H1 (cell line): ENCODE measurements around the gene RGS14. TPM values are rescaled to one million over a fixed set of nuclear protein-coding genes. Genes with fewer than 3 reads are reported as not detected.

Experiments
- CTCF ChIA-PET: fragments of 300-600 bp; sonication (Branson Sonifier 250); formaldehyde crosslinking; loops from one replicate; lab custom pipeline; 2021; ENCODE audit not compliant: partially characterized antibody; lab: Charles Lee
- POLR2A ChIA-PET: fragments of 300-600 bp; sonication (Branson Sonifier 250); formaldehyde crosslinking; loops from one replicate; lab custom pipeline; 2021; ENCODE audit warnings: inconsistent platforms; ENCODE audit not compliant: partially characterized antibody; lab: Charles Lee
- DNase-seq, 2 experiments: peaks; one replicate each; pipeline versions ENCODE4 v3.0.0 to v3.0.0-alpha.2; 2010 to 2022; ENCODE audit warnings: low spot score in 2 of 2, low read depth in 1 of 2, mixed read lengths in 1 of 2
- FAIRE-seq: peaks from 2 replicates; lab custom pipeline; 2011; peaks lifted over from hg19 to GRCh38; lab: Jason Lieb, UNC
- H2AFZ ChIP-seq: 2 replicates; pipeline ENCODE4 v1.8.1; 2012; ENCODE audit warnings: low read length, inconsistent platforms
- H2AK5ac ChIP-seq: 2 replicates; pipeline ENCODE4 v1.6.1; 2013; ENCODE audit warnings: low read depth, low read length
- H2BK120ac ChIP-seq: replicated peaks from 2 replicates; pipeline ENCODE3; 2013; ENCODE audit warnings: low read depth, low read length, inconsistent platforms
- H2BK12ac ChIP-seq: 2 replicates; pipeline ENCODE4 v1.6.1; 2013; ENCODE audit warnings: low read depth, low read length
- H2BK15ac ChIP-seq: 2 replicates; pipeline ENCODE4 v1.6.1; 2013; ENCODE audit warnings: low read length
- H2BK20ac ChIP-seq: 2 replicates; pipeline ENCODE4 v1.6.1; 2013; ENCODE audit warnings: low read length
- H2BK5ac ChIP-seq: 2 replicates; pipeline ENCODE4 v1.6.1; 2013; ENCODE audit warnings: low read depth, low read length
- H3K14ac ChIP-seq: 2 replicates; pipeline ENCODE4 v1.6.1; 2013; ENCODE audit warnings: inconsistent platforms; ENCODE audit not compliant: insufficient read length
- H3K18ac ChIP-seq: 2 replicates; pipeline ENCODE4 v1.6.1; 2013; ENCODE audit warnings: low read length; ENCODE audit errors: extremely low read depth
- H3K23ac ChIP-seq: 2 replicates; pipeline ENCODE4 v1.6.1; 2013; ENCODE audit warnings: inconsistent platforms; ENCODE audit not compliant: insufficient read length
- H3K23me2 ChIP-seq: 2 replicates; pipeline ENCODE4 v1.6.1; 2013; ENCODE audit warnings: low read depth, low read length
- H3K27ac ChIP-seq: 2 replicates; pipeline ENCODE4 v1.6.1; 2011; ENCODE audit warnings: low read depth, low read length, inconsistent platforms
- H3K27me3 ChIP-seq, 4 experiments: replicated peaks in 1 of 4; 1 replicate in 1 of 4; 2 replicates in 3 of 4; pipeline versions ENCODE4 v1.6.1 to v1.8.1; 2011 to 2013; ENCODE audit warnings: low read length in 3 of 4, mild to moderate bottlenecking in 3 of 4, inconsistent platforms in 2 of 4, mixed read lengths in 2 of 4, moderate library complexity in 1 of 4; ENCODE audit not compliant: control insufficient read depth in 3 of 4, insufficient read depth in 3 of 4; ENCODE audit errors: extremely low read depth in 1 of 4
- H3K36me3 ChIP-seq, 4 experiments: 2 replicates each; pipeline versions ENCODE4 v1.6.1 to v1.8.1; 2011 to 2013; ENCODE audit warnings: mild to moderate bottlenecking in 4 of 4, low read length in 3 of 4, moderate library complexity in 2 of 4, control low read depth in 1 of 4, inconsistent platforms in 1 of 4; ENCODE audit not compliant: insufficient read depth in 4 of 4, control insufficient read depth in 2 of 4
- H3K4ac ChIP-seq: replicated peaks from 2 replicates; pipeline ENCODE3; 2013; ENCODE audit warnings: low read length, low read depth, mixed read lengths, inconsistent platforms; ENCODE audit not compliant: insufficient read length
- H3K4me1 ChIP-seq, 4 experiments: replicated peaks in 1 of 4; 1 replicate in 1 of 4; 2 replicates in 3 of 4; pipeline versions ENCODE4 v1.6.1 to v1.8.1; 2011 to 2013; ENCODE audit warnings: low read length in 3 of 4, inconsistent platforms in 2 of 4, mixed read lengths in 1 of 4; ENCODE audit not compliant: insufficient read depth in 4 of 4, control insufficient read depth in 3 of 4
- H3K4me2 ChIP-seq, 2 experiments: 2 replicates each; pipeline versions ENCODE4 v1.6.1 to v1.8.1; 2011 to 2013; ENCODE audit warnings: low read depth in 2 of 2, low read length in 2 of 2, control low read depth in 1 of 2, inconsistent platforms in 1 of 2, mild to moderate bottlenecking in 1 of 2; ENCODE audit not compliant: insufficient read depth in 1 of 2
- H3K4me3 ChIP-seq, 4 experiments: fragments of 200-600, 300-600 bp in 1 of 4; sonication (generic), shearing (Covaris generic), sonication (Bioruptor Twin) in 1 of 4; 2 replicates each; pipeline versions ENCODE4 v1.5.1 to v1.8.1; 2011 to 2016; ENCODE audit warnings: low read length in 4 of 4, low read depth in 3 of 4, control low read depth in 2 of 4, inconsistent platforms in 2 of 4, mild to moderate bottlenecking in 2 of 4, mixed read lengths in 1 of 4, moderate library complexity in 1 of 4; ENCODE audit not compliant: insufficient read depth in 2 of 4; ENCODE audit errors: extremely low read depth in 1 of 4
- H3K56ac ChIP-seq: replicated peaks from 2 replicates; pipeline ENCODE3; 2013; ENCODE audit warnings: low read depth, mild to moderate bottlenecking, mixed read lengths, low read length, inconsistent platforms; ENCODE audit not compliant: insufficient read length
- H3K79me1 ChIP-seq: 2 replicates; pipeline ENCODE4 v1.6.1; 2013; ENCODE audit warnings: low read depth, low read length, control low read depth
- H3K79me2 ChIP-seq, 2 experiments: 2 replicates each; pipeline versions ENCODE4 v1.6.1 to v1.8.1; 2012 to 2013; ENCODE audit warnings: low read length in 2 of 2, mild to moderate bottlenecking in 2 of 2, inconsistent platforms in 1 of 2; ENCODE audit not compliant: insufficient read depth in 2 of 2, control insufficient read depth in 1 of 2
- H3K9ac ChIP-seq, 4 experiments: replicated peaks in 1 of 4; 1 replicate in 1 of 4; 2 replicates in 3 of 4; pipeline versions ENCODE4 v1.6.1 to v1.8.1; 2011 to 2013; ENCODE audit warnings: low read depth in 3 of 4, low read length in 3 of 4, control low read depth in 2 of 4, mild to moderate bottlenecking in 2 of 4, moderate library complexity in 2 of 4, inconsistent platforms in 1 of 4; ENCODE audit errors: extremely low read depth in 1 of 4
- H3K9me3 ChIP-seq, 2 experiments: 2 replicates each; pipeline versions ENCODE4 v1.6.1 to v1.8.1; 2012 to 2013; ENCODE audit warnings: mild to moderate bottlenecking in 2 of 2, moderate library complexity in 2 of 2, control low read depth in 1 of 2, inconsistent platforms in 1 of 2, low read depth in 1 of 2, low read length in 1 of 2, mixed read lengths in 1 of 2; ENCODE audit not compliant: insufficient read depth in 2 of 2
- H4K20me1 ChIP-seq, 2 experiments: replicated peaks in 1 of 2; 2 replicates each; pipeline versions ENCODE3 to v1.8.1; 2011 to 2013; ENCODE audit warnings: inconsistent platforms in 2 of 2, low read length in 2 of 2, mild to moderate bottlenecking in 1 of 2; ENCODE audit not compliant: insufficient read depth in 2 of 2, control insufficient read depth in 1 of 2
- H4K5ac ChIP-seq: 2 replicates; pipeline ENCODE4 v1.6.1; 2013; ENCODE audit warnings: low read length, low read depth, mixed read lengths, inconsistent platforms; ENCODE audit not compliant: insufficient read length
- H4K8ac ChIP-seq: 2 replicates; pipeline ENCODE4 v1.8.0; 2013; ENCODE audit warnings: mild to moderate bottlenecking, moderate library complexity, low read length, inconsistent platforms; ENCODE audit not compliant: insufficient read depth; ENCODE audit errors: extremely low read depth
- H4K91ac ChIP-seq: replicated peaks from 2 replicates; pipeline ENCODE3; 2013; ENCODE audit warnings: low read length, mixed read lengths, inconsistent platforms; ENCODE audit not compliant: insufficient read length
- BACH1 ChIP-seq: IDR thresholded peaks from 2 replicates; pipeline ENCODE4 v1.6.1; 2012; ENCODE audit warnings: low read length, improper control_type of control experiment
- CBX5 ChIP-seq: fragments of 300-800, 300-1000 bp; sonication (generic); IDR thresholded peaks from 2 replicates; pipeline ENCODE4 v1.7.1; 2016; ENCODE audit warnings: antibody characterized with exemption, low read length, low read depth
- EZH2 ChIP-seq: fragments of 200-600 bp; sonication (generic); IDR thresholded peaks from 2 replicates; pipeline ENCODE4 v1.7.1; 2012; ENCODE audit warnings: low read depth, mild to moderate bottlenecking, moderate library complexity, low read length, inconsistent platforms; ENCODE audit not compliant: severe bottlenecking
- KDM5A ChIP-seq: fragments of 200-600 bp; IDR thresholded peaks from 2 replicates; pipeline ENCODE4 v1.7.1; 2012; ENCODE audit warnings: mild to moderate bottlenecking, low read length, inconsistent platforms, mixed read lengths
- RAD21 ChIP-seq, 2 experiments: IDR thresholded peaks in 1 of 2; conservative IDR thresholded peaks in 1 of 2; 2 replicates each; pipeline ENCODE4 v1.6.1; 2011; ENCODE audit warnings: low read depth in 2 of 2, low read length in 2 of 2, improper control_type of control experiment in 1 of 2, inconsistent platforms in 1 of 2, mild to moderate bottlenecking in 1 of 2, moderate library complexity in 1 of 2
- SIX5 ChIP-seq: IDR thresholded peaks from 2 replicates; pipeline ENCODE4 v1.6.1; 2011; ENCODE audit warnings: mild to moderate bottlenecking, low read depth, low read length
- SRF ChIP-seq: IDR thresholded peaks from 2 replicates; pipeline ENCODE4 v1.6.1; 2011; ENCODE audit warnings: mild to moderate bottlenecking, low read depth, low read length, moderate library complexity
- TCF12 ChIP-seq: IDR thresholded peaks from 2 replicates; pipeline ENCODE4 v1.6.1; 2011; ENCODE audit warnings: low read depth, mild to moderate bottlenecking, low read length
- USF2 ChIP-seq: IDR thresholded peaks from 2 replicates; pipeline ENCODE4 v1.6.1; 2011; ENCODE audit warnings: low read length, improper control_type of control experiment
- WGBS, 2 experiments: shearing (Covaris generic) in 1 of 2; methylation state at CpG; one replicate each; pipeline versions ENCODE4 v1.1.6 to v1.1.7; 2013 to 2015; ENCODE audit warnings: low lambda C conversion rate in 2 of 2, mixed read lengths in 2 of 2, inconsistent platforms in 1 of 2, low coverage in 1 of 2, missing lambda C conversion rate in 1 of 2; ENCODE audit not compliant: insufficient replicate concordance in 2 of 2, insufficient coverage in 1 of 2, insufficient read length in 1 of 2; ENCODE audit errors: extremely low coverage in 1 of 2, missing lambda C conversion rate in 1 of 2; 5-methylcytosine and 5-hydroxymethylcytosine counted together
- polyA plus RNA-seq, 7 experiments: library from polyadenylated mRNA; depleted of rRNA in 3 of 7; stranded (reverse) in 5 of 7; unstranded in 2 of 7; fragments of >200 nt in 5 of 7; fragments of 200-250 nt in 2 of 7; gene quantifications; 1 replicate in 5 of 7; 2 replicates in 1 of 7; 4 replicates in 1 of 7; pipeline versions ENCODE4 v1.2.1 to v1.2.3, GENCODE V29; 2011 to 2013; ENCODE audit warnings: missing spikeins in 2 of 7, mixed read lengths in 2 of 7
- total RNA-seq: library from RNA; stranded (reverse); fragmentation: NEBNext Ultra II Directional; extraction: Animal tissue kit (Norgen Biotek cat#: 25700); gene quantifications from 2 replicates; pipeline ENCODE4 v1.2.1, GENCODE V29; 2021
- TF ChIP-seq, protein P1 (sequence below): IDR thresholded peaks from 2 replicates; pipeline ENCODE4 v1.6.1; 2012; ENCODE audit warnings: inconsistent platforms

RGS14 gene
- total and polyA plus RNA-seq, 2 of the 8 experiments (the other 6 are each of a cell fraction or from before 2014, with no cell fraction given), result 24.4 to 46.1 TPM

- no peaks in the 10 kb centered on the region for H3K79me2 ChIP-seq
- no peaks in the 10 kb centered on the region for H3K9me3 ChIP-seq
- peaks cover 0 to 6% of the 10 kb centered on the region in 2 experiments for H4K20me1 ChIP-seq
- no peak overlapping the region for H4K5ac ChIP-seq
- H4K91ac ChIP-seq, result peak overlapping the region; percentile 93
- H3K36me3 ChIP-seq, result no peaks in the 10 kb centered on the region
- FAIRE-seq (no peak), DNase-seq (no peak)
- H3K27me3 ChIP-seq, result peaks cover 1 to 17% (median 15%) of the 10 kb centered on the region in 4 experiments; a peak in 5 of 7 replicates
- peak overlapping the region; percentile 95; the same call in 1 of the 2 replicates for H2BK20ac ChIP-seq
- H3K23ac ChIP-seq, result no peak overlapping the region
- H2AK5ac ChIP-seq, result 0 out of 2 replicates have a peak overlapping the region, but pooled peaks have one; percentile 55
- H2AFZ ChIP-seq, result no peak overlapping the region
- H2BK12ac ChIP-seq, result peak overlapping the region; percentile 55
- WGBS, 2 experiments, result 83% methylated on average over 11 of the region's 11 CpGs; no CpG with 5 or more reads in 1 of the 2 experiments
- peak overlapping the region; percentile 97 for H2BK15ac ChIP-seq
- no peak overlapping the region for H3K56ac ChIP-seq
- H2BK5ac ChIP-seq, result peak overlapping the region; percentile 8; the same call in 1 of the 2 replicates
- no peak overlapping the region for H3K4me3 ChIP-seq
- H3K4me2 ChIP-seq, result peak overlapping the region in 1 of 2 experiments; percentile 70; a peak in 1 of 4 replicates
- H3K4ac ChIP-seq, result peak overlapping the region; percentile 25
- H3K27ac ChIP-seq, result no peak overlapping the region
- peaks cover 19% of the 10 kb centered on the region; the same call in 1 of the 2 replicates for H3K23me2 ChIP-seq
- ChIA-PET CTCF (interaction anchor here (0.6 to 16.9 kb wide), 8 partner anchors 11 to 93 kb away, joined by 3 to 363 read pairs (median 74); partner anchors contain the start of genes LMAN2, MXD3, PRR7 and RGS14), POLR2A (interaction anchor here (0.6 to 5.9 kb wide), 5 partner anchors 12 to 123 kb away, joined by 3 to 66 read pairs (median 3); partner anchors contain the start of gene LMAN2)
- peaks cover 2 to 30% (median 26%) of the 10 kb centered on the region in 4 experiments for H3K4me1 ChIP-seq
- H3K18ac ChIP-seq, result peak overlapping the region; percentile 71
- H2BK120ac ChIP-seq, result peak overlapping the region; percentile 24
- no peak overlapping the region for H3K9ac ChIP-seq
- H3K79me1 ChIP-seq, result peaks cover 7% of the 10 kb centered on the region; the same call in 1 of the 2 replicates
- H3K14ac ChIP-seq, result no peak overlapping the region
- no peak overlapping the region for H4K8ac ChIP-seq
- TF ChIP-seq USF2, result no peak
- no peak for TF ChIP-seq EZH2
- TF ChIP-seq RAD21 (IDR thresholded peaks at IDR 0.05 in 1 of 2, conservative IDR thresholded peaks at IDR 0.05 in 1 of 2; ENCODE audit: low read depth in 2 of 2, low read length in 2 of 2), result no peak
- no peak for TF ChIP-seq KDM5A
- no peak for TF ChIP-seq BACH1
- TF ChIP-seq, protein P1, sequence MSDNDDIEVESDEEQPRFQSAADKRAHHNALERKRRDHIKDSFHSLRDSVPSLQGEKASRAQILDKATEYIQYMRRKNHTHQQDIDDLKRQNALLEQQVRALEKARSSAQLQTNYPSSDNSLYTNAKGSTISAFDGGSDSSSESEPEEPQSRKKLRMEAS, result no peak
- no peak for TF ChIP-seq SRF
- TF ChIP-seq TCF12, result no peak
- no peak for TF ChIP-seq SIX5
- TF ChIP-seq CBX5, result no peak
Measured at GRCh38 chr5:177364159-177364962, 6.6 kb downstream of the RGS14 start.
